Transverse colon (tissue), 4 donors: ENCODE results near the gene GARIN3. TPM values are rescaled to one million over a fixed set of nuclear protein-coding genes. Genes with fewer than 3 reads are reported as not detected.

ENCODE experiments used
- DNase-seq: peaks from one replicate; pipeline ENCODE4 v3.0.0-alpha.2; 2019
- H3K27ac ChIP-seq, 4 donors: fragments of 200-600 bp; sonication (generic); 2 replicates each; pipeline ENCODE4 v1.5.1; 2016 to 2018; ENCODE audit warnings: inconsistent platforms in 4 of 4
- H3K27me3 ChIP-seq: fragments of 200-600 bp; sonication (generic); 2 replicates; pipeline ENCODE4 v1.5.1; 2017; ENCODE audit warnings: inconsistent platforms
- H3K36me3 ChIP-seq, 4 donors: fragments of 200-600 bp; sonication (generic); 2 replicates each; pipeline ENCODE4 v1.5.1; 2017 to 2019; ENCODE audit warnings: inconsistent platforms in 4 of 4
- H3K4me1 ChIP-seq, 4 donors: fragments of 200-600 bp; sonication (generic); 2 replicates each; pipeline ENCODE4 v1.5.1; 2017 to 2020; ENCODE audit warnings: inconsistent platforms in 4 of 4
- H3K4me3 ChIP-seq, 4 donors: fragments of 200-600 bp; sonication (generic); 1 replicate in 1 of 4; 2 replicates in 3 of 4; pipeline versions ENCODE4 v1.5.1 to v1.6.1; 2017 to 2019; ENCODE audit warnings: inconsistent platforms in 4 of 4
- H3K9me3 ChIP-seq, 2 donors: fragments of 200-600 bp; sonication (generic); 2 replicates each; pipeline ENCODE4 v1.5.1; 2017 to 2019; ENCODE audit warnings: inconsistent platforms in 2 of 2
- EP300 ChIP-seq: sonication (generic); formaldehyde crosslinking; IDR thresholded peaks from one replicate; pipeline ENCODE4 v1.6.1; 2017; ENCODE audit warnings: antibody characterized with exemption, low read depth
- POLR2A ChIP-seq: fragments of 450-650 bp; IDR thresholded peaks from one replicate; pipeline ENCODE4 v1.6.1; 2016; ENCODE audit warnings: antibody characterized with exemption, mild to moderate bottlenecking, moderate library complexity
- POLR2AphosphoS5 ChIP-seq, 3 donors: sonication (generic); formaldehyde crosslinking; IDR thresholded peaks; one replicate each; pipeline ENCODE4 v1.6.1; 2016; ENCODE audit warnings: antibody characterized with exemption in 3 of 3
- WGBS, 2 donors: methylation state at CpG; one replicate each; pipeline ENCODE4 v1.1.5; 2018; ENCODE audit warnings: low coverage in 1 of 2; 5-methylcytosine and 5-hydroxymethylcytosine counted together
- in situ Hi-C, 4 donors: fragments of 200-750 bp; cut with MboI; loops; one replicate each; pipeline versions ENCODE4 v1.15.0 to v1.15.1; 2017; ENCODE audit warnings: low sequenced_read_pairs in 3 of 4, low pct_ligation_motif_present in 1 of 4, low pct_unique_long_range_greater_than_20kb in 1 of 4
- intact Hi-C: fragments of 100-400 bp; cut with DNase I; formaldehyde crosslinking; loops from one replicate; pipeline ENCODE4 v1.15.1; 2023; ENCODE audit warnings: low total_unique reads
- total RNA-seq, 4 donors: library from RNA; depleted of rRNA; stranded (reverse); fragments of >200 nt; gene quantifications; one replicate each; pipeline ENCODE4 v1.1.0, GENCODE V29; 2016
- TF ChIP-seq, protein P1 (sequence below), 5 experiments: fragments of 200-600 bp in 3 of 5; fragments of 450-650 bp in 2 of 5; sonication (generic) in 3 of 5; IDR thresholded peaks; 1 replicate in 2 of 5; 2 replicates in 3 of 5; pipeline ENCODE4 v1.5.1; 2016 to 2017; ENCODE audit warnings: antibody characterized with exemption in 5 of 5, inconsistent platforms in 3 of 5, mild to moderate bottlenecking in 2 of 5, moderate library complexity in 1 of 5

GARIN3 gene
- total RNA-seq, 4 donors from 2014 or later, result not detected

DNA sequence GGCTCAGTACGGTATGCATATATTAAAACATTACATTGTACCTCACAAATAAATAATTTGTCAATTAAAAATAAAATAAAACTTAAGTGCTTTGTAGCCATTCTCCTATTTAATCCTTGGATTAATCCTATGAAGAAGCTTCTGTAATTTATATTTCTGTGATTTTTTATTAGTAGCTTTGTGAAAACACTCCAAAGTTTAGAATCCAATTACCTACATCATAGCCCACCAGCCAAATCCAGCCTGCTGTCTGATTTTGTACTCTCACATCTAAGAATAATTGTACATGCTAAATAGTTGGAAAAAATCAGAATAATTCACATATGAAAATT lies 33.8 kb downstream of the GARIN3 start:
- TF ChIP-seq POLR2AphosphoS5 (IDR thresholded peaks at IDR 0.05) (no peak), POLR2A (no peak), EP300 (no peak)
- TF ChIP-seq, protein P1, sequence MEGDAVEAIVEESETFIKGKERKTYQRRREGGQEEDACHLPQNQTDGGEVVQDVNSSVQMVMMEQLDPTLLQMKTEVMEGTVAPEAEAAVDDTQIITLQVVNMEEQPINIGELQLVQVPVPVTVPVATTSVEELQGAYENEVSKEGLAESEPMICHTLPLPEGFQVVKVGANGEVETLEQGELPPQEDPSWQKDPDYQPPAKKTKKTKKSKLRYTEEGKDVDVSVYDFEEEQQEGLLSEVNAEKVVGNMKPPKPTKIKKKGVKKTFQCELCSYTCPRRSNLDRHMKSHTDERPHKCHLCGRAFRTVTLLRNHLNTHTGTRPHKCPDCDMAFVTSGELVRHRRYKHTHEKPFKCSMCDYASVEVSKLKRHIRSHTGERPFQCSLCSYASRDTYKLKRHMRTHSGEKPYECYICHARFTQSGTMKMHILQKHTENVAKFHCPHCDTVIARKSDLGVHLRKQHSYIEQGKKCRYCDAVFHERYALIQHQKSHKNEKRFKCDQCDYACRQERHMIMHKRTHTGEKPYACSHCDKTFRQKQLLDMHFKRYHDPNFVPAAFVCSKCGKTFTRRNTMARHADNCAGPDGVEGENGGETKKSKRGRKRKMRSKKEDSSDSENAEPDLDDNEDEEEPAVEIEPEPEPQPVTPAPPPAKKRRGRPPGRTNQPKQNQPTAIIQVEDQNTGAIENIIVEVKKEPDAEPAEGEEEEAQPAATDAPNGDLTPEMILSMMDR (IDR thresholded peaks at IDR 0.05), result no peak
- Histone ChIP-seq H3K27me3 (no peaks in the 10 kb centered on the region), H3K4me3 (no peak overlapping the region), H3K27ac (no peak overlapping the region), H3K9me3 (no peaks in the 10 kb centered on the region), H3K4me1 (peaks cover 0 to 7% (median 0%) of the 10 kb centered on the region in 4 donors), H3K36me3 (peaks cover 0 to under 1% (median 0%) of the 10 kb centered on the region in 4 donors)
- intact Hi-C loops (no loop called here), in situ Hi-C loops (loop anchor here in 1 of 4 donors (25.0 kb wide), 1 partner anchor 605 kb away; the partner anchor contains the start of genes LSM11 and THG1L)
- 11 to 18% methylated on average over 1 of the region's 1 CpG for WGBS, 2 donors
- no peak for DNase-seq

DNA sequence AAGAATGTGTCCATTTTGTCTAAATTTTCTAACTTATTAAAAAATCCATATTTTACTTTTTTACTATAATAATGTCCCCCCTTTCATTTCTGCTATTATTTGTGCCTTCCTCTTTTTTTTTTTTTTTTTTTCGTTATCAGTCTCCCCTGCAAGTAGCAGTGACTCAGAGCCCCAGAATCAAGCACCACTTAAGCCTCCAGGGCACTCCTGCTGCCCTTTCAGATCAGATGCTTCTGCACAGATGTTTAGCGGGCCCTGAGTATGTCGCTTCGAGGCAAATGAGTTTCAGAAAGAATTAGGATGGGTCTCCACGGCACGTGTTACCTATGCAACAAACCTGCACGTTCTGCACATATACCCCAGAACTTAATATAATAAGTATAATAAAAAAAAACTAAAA lies 35.1 kb downstream of the GARIN3 start:
- in situ Hi-C loops (loop anchor here in 1 of 4 donors (25.0 kb wide), 1 partner anchor 606 kb away; the partner anchor contains the start of genes LSM11 and THG1L), intact Hi-C loops (no loop called here)
- 73 to 75% methylated on average over 7 of the region's 7 CpGs for WGBS, 2 donors
- H3K36me3 ChIP-seq, result no peaks in the 10 kb centered on the region
- H3K4me3 ChIP-seq, result no peak overlapping the region
- no peaks in the 10 kb centered on the region for H3K9me3 ChIP-seq
- H3K4me1 ChIP-seq, result peaks cover 0 to 7% (median 0%) of the 10 kb centered on the region in 4 donors
- no peak for DNase-seq
- no peak overlapping the region for H3K27ac ChIP-seq
- H3K27me3 ChIP-seq, result no peaks in the 10 kb centered on the region
- TF ChIP-seq, protein P1 (IDR thresholded peaks at IDR 0.05), result no peak
- TF ChIP-seq POLR2A, result no peak
- TF ChIP-seq POLR2AphosphoS5 (IDR thresholded peaks at IDR 0.05), result no peak
- no peak for TF ChIP-seq EP300

DNA sequence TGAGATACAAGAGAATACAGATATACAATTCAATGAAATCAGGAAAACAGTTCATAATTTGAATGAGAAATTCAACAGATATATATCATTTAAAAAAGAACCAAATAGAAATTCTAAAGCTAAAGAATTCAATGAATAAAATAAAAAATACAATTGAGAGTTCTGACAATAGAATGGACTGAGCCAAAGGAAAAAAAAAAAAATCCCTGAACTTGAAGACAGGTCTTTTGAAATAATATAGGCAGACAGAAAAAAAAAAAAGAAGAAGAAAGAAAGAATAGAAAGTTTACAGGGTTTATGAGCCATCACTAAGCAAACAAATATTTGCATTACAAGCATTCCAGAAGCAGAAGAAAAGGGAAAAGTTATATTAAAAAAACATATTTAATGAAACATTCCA lies 44.4 kb downstream of the GARIN3 start:
- H3K9me3 ChIP-seq, result peaks cover 7 to 11% of the 10 kb centered on the region in 2 donors
- H3K36me3 ChIP-seq, result no peaks in the 10 kb centered on the region
- DNase-seq, result no peak
- intact Hi-C loops, result no loop called here
- no peak overlapping the region for H3K4me3 ChIP-seq
- no peak overlapping the region for H3K27ac ChIP-seq
- in situ Hi-C loops, result no loop called here
- no peaks in the 10 kb centered on the region for H3K27me3 ChIP-seq
- TF ChIP-seq, protein P1 (IDR thresholded peaks at IDR 0.05), result no peak
- no peak for TF ChIP-seq POLR2A
- no peak for TF ChIP-seq POLR2AphosphoS5 (IDR thresholded peaks at IDR 0.05)
- no peaks in the 10 kb centered on the region for H3K4me1 ChIP-seq

DNA sequence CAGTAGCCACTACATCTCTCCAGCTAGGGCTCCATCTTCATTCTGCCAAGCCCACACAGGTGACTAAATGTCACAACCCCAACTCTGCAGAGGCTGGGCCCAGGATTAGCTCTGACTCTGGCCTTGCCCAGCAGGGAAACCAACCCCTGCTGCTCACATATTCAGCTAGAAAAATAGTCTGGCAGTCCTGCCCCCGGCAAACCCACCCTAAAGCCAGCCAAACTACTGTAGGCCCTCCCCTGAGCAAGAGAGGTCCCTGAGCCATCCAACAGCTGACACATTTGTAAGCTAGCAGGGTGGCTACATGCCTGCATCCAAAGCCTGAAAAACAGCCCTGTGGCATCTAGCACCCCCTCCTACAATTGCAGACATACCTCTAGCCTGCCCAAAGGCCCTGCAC lies 46.0 kb downstream of the GARIN3 start:
- no peaks in the 10 kb centered on the region for H3K4me1 ChIP-seq
- TF ChIP-seq, protein P1 (IDR thresholded peaks at IDR 0.05), result no peak
- TF ChIP-seq POLR2AphosphoS5 (IDR thresholded peaks at IDR 0.05), result no peak
- no peak for TF ChIP-seq POLR2A
- TF ChIP-seq EP300, result no peak
- H3K27me3 ChIP-seq, result no peaks in the 10 kb centered on the region
- DNase-seq, result no peak
- H3K36me3 ChIP-seq, result no peaks in the 10 kb centered on the region
- H3K9me3 ChIP-seq, result peaks cover 7 to 11% of the 10 kb centered on the region in 2 donors
- in situ Hi-C loops, result no loop called here
- intact Hi-C loops, result no loop called here
- H3K27ac ChIP-seq, result no peak overlapping the region
- H3K4me3 ChIP-seq, result no peak overlapping the region
- 63% methylated on average over 1 of the region's 1 CpG; no CpG with 5 or more reads in 1 of the 2 donors for WGBS, 2 donors
